ENCODE results near the gene CDC42BPA. TPM values are rescaled to one million over a fixed set of nuclear protein-coding genes. Genes with fewer than 3 reads are reported as not detected.

The CDC42BPA gene
- total and polyA plus RNA-seq, 2 donors from 2014 or later = 11.2 to 60.7 TPM

GRCh38 chr1:227312361-227313025, 5.8 kb downstream of the CDC42BPA start:
- no peak for TF ChIP-seq CTCF (IDR thresholded peaks at IDR 0.05; ENCODE audit: borderline replicate concordance, extremely low read depth, insufficient read depth)
- Histone ChIP-seq H3K27ac (ENCODE audit: low read depth in 2 of 2, low read length in 2 of 2) (no peak overlapping the region), H3K4me3 (ENCODE audit: low read length in 3 of 3) (no peak overlapping the region), H3K27me3 (ENCODE audit: control insufficient read depth, insufficient read depth, low read length) (no peaks in the 10 kb centered on the region), H3K4me1 (ENCODE audit: control insufficient read depth in 2 of 3, insufficient read depth in 2 of 3, low read depth in 1 of 3, low read length in 3 of 3) (peaks cover 0 to 3% (median 0%) of the 10 kb centered on the region in 3 donors), H3K9ac (ENCODE audit: low read length in 3 of 3) (no peak overlapping the region), H3K9me3 (ENCODE audit: control insufficient read depth in 2 of 3, insufficient read depth in 1 of 3, low read length in 3 of 3) (no peaks in the 10 kb centered on the region), H3K36me3 (ENCODE audit: control insufficient read depth in 2 of 3, insufficient read depth in 3 of 3, low read length in 3 of 3) (no peaks in the 10 kb centered on the region)
- no peak for DNase-seq
- FAIRE-seq = no peak
- intact Hi-C loops (cut with DNase I) = no loop called here

- intact Hi-C loops (cut with DNase I) = no loop called here
- Histone ChIP-seq H3K27ac (ENCODE audit: low read depth in 2 of 2, low read length in 2 of 2) (no peak overlapping the region), H3K9me3 (ENCODE audit: control insufficient read depth in 2 of 3, insufficient read depth in 1 of 3, low read length in 3 of 3) (no peaks in the 10 kb centered on the region)
Measured at GRCh38 chr1:227311389-227312001, 6.8 kb downstream of the CDC42BPA start.

GRCh38 chr1:227308367-227309336, 9.6 kb downstream of the CDC42BPA start:
- no peak overlapping the region for H3K27ac ChIP-seq (ENCODE audit: low read depth in 2 of 2, low read length in 2 of 2)
- H3K9ac ChIP-seq (ENCODE audit: low read length in 3 of 3) = no peak overlapping the region
- H3K4me1 ChIP-seq (ENCODE audit: control insufficient read depth in 2 of 3, insufficient read depth in 2 of 3, low read depth in 1 of 3, low read length in 3 of 3) = peaks cover 0 to 3% (median 0%) of the 10 kb centered on the region in 3 donors
- TF ChIP-seq CTCF (IDR thresholded peaks at IDR 0.05; ENCODE audit: borderline replicate concordance, extremely low read depth, insufficient read depth) = no peak
- no peaks in the 10 kb centered on the region for H3K9me3 ChIP-seq (ENCODE audit: control insufficient read depth in 2 of 3, insufficient read depth in 1 of 3, low read length in 3 of 3)
- no peak for DNase-seq
- no peak for FAIRE-seq
- no peaks in the 10 kb centered on the region for H3K36me3 ChIP-seq (ENCODE audit: control insufficient read depth in 2 of 3, insufficient read depth in 3 of 3, low read length in 3 of 3)
- H3K27me3 ChIP-seq (ENCODE audit: control insufficient read depth, insufficient read depth, low read length) = no peaks in the 10 kb centered on the region
- intact Hi-C loops (cut with DNase I) = no loop called here
- peak overlapping the region in 1 of 3 donors; percentile 7 for H3K4me3 ChIP-seq (ENCODE audit: low read length in 3 of 3)

More at GRCh38 chr1:227311389-227312001, 6.8 kb downstream of the CDC42BPA start:
- no peak for DNase-seq
- Histone ChIP-seq H3K9ac (ENCODE audit: low read length in 3 of 3) (no peak overlapping the region), H3K4me1 (ENCODE audit: control insufficient read depth in 2 of 3, insufficient read depth in 2 of 3, low read depth in 1 of 3, low read length in 3 of 3) (peaks cover 0 to 3% (median 0%) of the 10 kb centered on the region in 3 donors), H3K36me3 (ENCODE audit: control insufficient read depth in 2 of 3, insufficient read depth in 3 of 3, low read length in 3 of 3) (no peaks in the 10 kb centered on the region), H3K4me3 (ENCODE audit: low read length in 3 of 3) (no peak overlapping the region), H3K27me3 (ENCODE audit: control insufficient read depth, insufficient read depth, low read length) (no peaks in the 10 kb centered on the region)
- TF ChIP-seq CTCF (IDR thresholded peaks at IDR 0.05; ENCODE audit: borderline replicate concordance, extremely low read depth, insufficient read depth) = no peak
- FAIRE-seq = no peak
